ENCODE measurements around the gene AXIN1. TPM values are rescaled to one million over a fixed set of nuclear protein-coding genes. Genes with fewer than 3 reads are reported as not detected.

The AXIN1 gene
- total RNA-seq, 1 experiment from 2014 or later: 53.3 TPM

DNA sequence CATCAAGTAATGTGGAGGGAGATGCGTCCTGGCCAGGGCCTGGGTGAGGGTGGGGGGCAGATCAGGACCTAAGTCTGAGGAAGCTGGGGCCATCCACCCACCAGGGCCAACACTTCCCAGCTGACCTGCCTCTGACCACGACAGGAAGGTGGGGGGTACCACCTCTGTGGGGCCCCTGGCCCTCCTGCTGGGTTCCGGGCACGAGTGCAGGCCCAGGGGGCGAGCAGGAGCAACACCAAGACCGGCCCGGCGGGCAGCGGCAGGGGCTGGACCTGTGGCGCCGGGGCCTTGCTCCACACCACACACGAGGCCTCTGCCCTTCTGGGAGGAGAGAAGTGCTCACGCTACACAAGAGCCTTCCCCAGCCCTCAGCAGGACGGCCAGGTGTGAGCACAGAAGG lies 56.2 kb downstream of the AXIN1 start:
- Histone ChIP-seq H3K27me3 (ENCODE audit: control insufficient read depth, insufficient read depth, low read length) (no peaks in the 10 kb centered on the region), H3K4me1 (ENCODE audit: control insufficient read depth, insufficient read depth, low read length) (no peaks in the 10 kb centered on the region), H3K4me3 (ENCODE audit: low read depth in 2 of 2, low read length in 2 of 2) (no peak overlapping the region), H3K9me3 (ENCODE audit: control insufficient read depth, insufficient read depth, low read depth, low read length) (no peaks in the 10 kb centered on the region), H3K36me3 (ENCODE audit: control insufficient read depth, insufficient read depth, low read length) (no peaks in the 10 kb centered on the region), H3K27ac (ENCODE audit: low read length) (no peak overlapping the region)
- POLR2A ChIA-PET: no interaction called here
- CTCF ChIA-PET: no interaction called here
- no TSS peak for BruUV-seq (replicated peaks)
- TF ChIP-seq, protein P1, sequence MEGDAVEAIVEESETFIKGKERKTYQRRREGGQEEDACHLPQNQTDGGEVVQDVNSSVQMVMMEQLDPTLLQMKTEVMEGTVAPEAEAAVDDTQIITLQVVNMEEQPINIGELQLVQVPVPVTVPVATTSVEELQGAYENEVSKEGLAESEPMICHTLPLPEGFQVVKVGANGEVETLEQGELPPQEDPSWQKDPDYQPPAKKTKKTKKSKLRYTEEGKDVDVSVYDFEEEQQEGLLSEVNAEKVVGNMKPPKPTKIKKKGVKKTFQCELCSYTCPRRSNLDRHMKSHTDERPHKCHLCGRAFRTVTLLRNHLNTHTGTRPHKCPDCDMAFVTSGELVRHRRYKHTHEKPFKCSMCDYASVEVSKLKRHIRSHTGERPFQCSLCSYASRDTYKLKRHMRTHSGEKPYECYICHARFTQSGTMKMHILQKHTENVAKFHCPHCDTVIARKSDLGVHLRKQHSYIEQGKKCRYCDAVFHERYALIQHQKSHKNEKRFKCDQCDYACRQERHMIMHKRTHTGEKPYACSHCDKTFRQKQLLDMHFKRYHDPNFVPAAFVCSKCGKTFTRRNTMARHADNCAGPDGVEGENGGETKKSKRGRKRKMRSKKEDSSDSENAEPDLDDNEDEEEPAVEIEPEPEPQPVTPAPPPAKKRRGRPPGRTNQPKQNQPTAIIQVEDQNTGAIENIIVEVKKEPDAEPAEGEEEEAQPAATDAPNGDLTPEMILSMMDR (IDR thresholded peaks at IDR 0.05): no peak
- TF ChIP-seq POLR2AphosphoS5 (IDR thresholded peaks at IDR 0.05; ENCODE audit: low read depth, low read length) (no peak), SIN3A (IDR thresholded peaks at IDR 0.05; ENCODE audit: borderline replicate concordance, insufficient read depth, low read depth, low read length) (no peak), TCF7L2 (IDR thresholded peaks at IDR 0.05; ENCODE audit: low read depth, low read length) (no peak)
- TF ChIP-seq, protein P2, sequence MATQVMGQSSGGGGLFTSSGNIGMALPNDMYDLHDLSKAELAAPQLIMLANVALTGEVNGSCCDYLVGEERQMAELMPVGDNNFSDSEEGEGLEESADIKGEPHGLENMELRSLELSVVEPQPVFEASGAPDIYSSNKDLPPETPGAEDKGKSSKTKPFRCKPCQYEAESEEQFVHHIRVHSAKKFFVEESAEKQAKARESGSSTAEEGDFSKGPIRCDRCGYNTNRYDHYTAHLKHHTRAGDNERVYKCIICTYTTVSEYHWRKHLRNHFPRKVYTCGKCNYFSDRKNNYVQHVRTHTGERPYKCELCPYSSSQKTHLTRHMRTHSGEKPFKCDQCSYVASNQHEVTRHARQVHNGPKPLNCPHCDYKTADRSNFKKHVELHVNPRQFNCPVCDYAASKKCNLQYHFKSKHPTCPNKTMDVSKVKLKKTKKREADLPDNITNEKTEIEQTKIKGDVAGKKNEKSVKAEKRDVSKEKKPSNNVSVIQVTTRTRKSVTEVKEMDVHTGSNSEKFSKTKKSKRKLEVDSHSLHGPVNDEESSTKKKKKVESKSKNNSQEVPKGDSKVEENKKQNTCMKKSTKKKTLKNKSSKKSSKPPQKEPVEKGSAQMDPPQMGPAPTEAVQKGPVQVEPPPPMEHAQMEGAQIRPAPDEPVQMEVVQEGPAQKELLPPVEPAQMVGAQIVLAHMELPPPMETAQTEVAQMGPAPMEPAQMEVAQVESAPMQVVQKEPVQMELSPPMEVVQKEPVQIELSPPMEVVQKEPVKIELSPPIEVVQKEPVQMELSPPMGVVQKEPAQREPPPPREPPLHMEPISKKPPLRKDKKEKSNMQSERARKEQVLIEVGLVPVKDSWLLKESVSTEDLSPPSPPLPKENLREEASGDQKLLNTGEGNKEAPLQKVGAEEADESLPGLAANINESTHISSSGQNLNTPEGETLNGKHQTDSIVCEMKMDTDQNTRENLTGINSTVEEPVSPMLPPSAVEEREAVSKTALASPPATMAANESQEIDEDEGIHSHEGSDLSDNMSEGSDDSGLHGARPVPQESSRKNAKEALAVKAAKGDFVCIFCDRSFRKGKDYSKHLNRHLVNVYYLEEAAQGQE (IDR thresholded peaks at IDR 0.05; ENCODE audit: insufficient read depth in 1 of 2, low read depth in 2 of 2, low read length in 1 of 2): no peak
- intact Hi-C loops (cut with micrococcal nuclease; ENCODE audit: unreplicated experiment): no loop called here
- ATAC-seq (no peak), DNase-seq (ENCODE audit: low read depth, low spot score) (no peak)
- in situ Hi-C loops (cut with HindIII; ENCODE audit: low pct_unique_long_range_greater_than_20kb, low sequenced_read_pairs): no loop called here

DNA sequence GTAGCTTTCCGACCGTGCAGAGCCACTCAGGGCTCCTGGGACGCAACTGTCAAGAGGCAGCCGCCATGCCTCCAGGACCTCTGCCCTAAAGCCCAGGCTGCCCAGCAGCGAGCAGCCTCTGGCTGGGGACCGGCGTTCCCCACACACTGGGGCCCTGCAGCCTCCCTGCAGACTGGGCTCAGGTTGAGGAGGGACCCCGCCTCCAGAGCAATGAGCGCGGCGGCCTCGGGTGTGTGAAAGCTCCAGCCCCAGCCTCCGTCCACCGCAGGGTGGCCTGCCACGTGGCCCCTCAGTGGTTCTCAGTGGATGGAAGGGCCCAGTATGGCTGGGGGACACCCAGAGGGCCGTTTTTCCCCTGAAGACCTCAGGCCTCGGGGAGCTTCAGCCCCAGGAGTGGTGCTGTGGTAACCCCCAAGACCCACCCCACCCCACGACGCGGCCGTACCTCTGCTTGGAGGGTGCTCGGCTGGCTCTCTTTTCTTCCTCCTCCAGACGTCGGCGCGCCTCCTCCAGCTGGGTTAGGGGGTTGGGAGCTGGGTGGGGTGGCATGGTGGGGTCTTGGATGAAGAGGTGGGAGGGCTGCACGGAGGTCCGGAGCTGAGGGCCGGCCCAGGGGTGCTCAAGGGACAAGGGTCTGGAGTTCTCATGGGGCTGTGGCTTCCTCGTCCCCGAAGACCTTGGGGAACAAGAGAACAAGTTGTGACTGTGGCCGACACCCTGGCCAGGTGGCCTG lies 59.3 kb downstream of the AXIN1 start:
- ChIA-PET POLR2A (interaction anchor here (0.7 kb wide), 1 partner anchor 144 kb away, joined by 13 read pairs; no protein-coding TSS in a partner anchor), CTCF (no interaction called here)
- H3K9me3 ChIP-seq (ENCODE audit: control insufficient read depth, insufficient read depth, low read depth, low read length): no peaks in the 10 kb centered on the region
- H3K4me1 ChIP-seq (ENCODE audit: control insufficient read depth, insufficient read depth, low read length): no peaks in the 10 kb centered on the region
- H3K27ac ChIP-seq (ENCODE audit: low read length): no peak overlapping the region
- TF ChIP-seq, protein P2 (IDR thresholded peaks at IDR 0.05; ENCODE audit: insufficient read depth in 1 of 2, low read depth in 2 of 2, low read length in 1 of 2): no peak
- TF ChIP-seq TCF7L2 (IDR thresholded peaks at IDR 0.05; ENCODE audit: low read depth, low read length) (no peak), POLR2AphosphoS5 (IDR thresholded peaks at IDR 0.05; ENCODE audit: low read depth, low read length) (no peak), SIN3A (IDR thresholded peaks at IDR 0.05; ENCODE audit: borderline replicate concordance, insufficient read depth, low read depth, low read length) (no peak)
- TF ChIP-seq, protein P1 (IDR thresholded peaks at IDR 0.05): no peak
- H3K4me3 ChIP-seq (ENCODE audit: low read depth in 2 of 2, low read length in 2 of 2): no peak overlapping the region
- in situ Hi-C loops (cut with HindIII; ENCODE audit: low pct_unique_long_range_greater_than_20kb, low sequenced_read_pairs) (no loop called here), intact Hi-C loops (cut with micrococcal nuclease; ENCODE audit: unreplicated experiment) (no loop called here)
- no TSS peak for BruUV-seq (replicated peaks)
- DNase-seq (ENCODE audit: low read depth, low spot score) (no peak), ATAC-seq (no peak)
- H3K27me3 ChIP-seq (ENCODE audit: control insufficient read depth, insufficient read depth, low read length): no peaks in the 10 kb centered on the region
- H3K36me3 ChIP-seq (ENCODE audit: control insufficient read depth, insufficient read depth, low read length): no peaks in the 10 kb centered on the region
